Right lobe of liver (tissue), 6 donors: ENCODE measurements around the gene CNOT6L. TPM values are rescaled to one million over a fixed set of nuclear protein-coding genes. Genes with fewer than 3 reads are reported as not detected.

ENCODE experiments used
- ATAC-seq, 4 donors: fragments of 200-7000 bp; cut with Tn5 transposase; one replicate each; pipeline ENCODE4 v1.9.1; 2020; ENCODE audit warnings: mild to moderate bottlenecking in 4 of 4, moderate library complexity in 4 of 4
- DNase-seq, 3 donors: peaks; one replicate each; pipeline ENCODE4 v3.0.0-alpha.2; 2020
- H3K27ac ChIP-seq, 3 donors: fragments of 200-600 bp; one replicate each; pipeline ENCODE4 v1.8.0; 2022
- H3K27me3 ChIP-seq, 2 donors: fragments of 200-600 bp; one replicate each; pipeline ENCODE4 v1.8.0; 2022
- H3K36me3 ChIP-seq, 4 donors: fragments of 200-600 bp; sonication (generic) in 1 of 4; one replicate each; pipeline versions ENCODE4 v1.5.1 to v1.8.0; 2017 to 2022; ENCODE audit warnings: control low read depth in 1 of 4
- H3K4me1 ChIP-seq, 4 donors: fragments of 200-600 bp; sonication (generic) in 1 of 4; one replicate each; pipeline versions ENCODE4 v1.5.1 to v1.8.0; 2017 to 2022; ENCODE audit warnings: control low read depth in 1 of 4
- H3K4me3 ChIP-seq, 3 donors: fragments of 200-600 bp; one replicate each; pipeline ENCODE4 v1.8.0; 2022
- H3K9me3 ChIP-seq, 4 donors: fragments of 200-600 bp; sonication (generic) in 1 of 4; one replicate each; pipeline versions ENCODE4 v1.5.1 to v1.8.0; 2017 to 2022; ENCODE audit warnings: control low read depth in 1 of 4
- POLR2A ChIP-seq: fragments of 450-650 bp; IDR thresholded peaks from one replicate; pipeline ENCODE4 v1.6.1; 2017; ENCODE audit warnings: antibody characterized with exemption, mild to moderate bottlenecking
- WGBS: methylation state at CpG from one replicate; pipeline ENCODE4 v1.1.6; 2018; ENCODE audit warnings: low coverage, low lambda C conversion rate; ENCODE audit not compliant: insufficient coverage; ENCODE audit errors: missing lambda C conversion rate; 5-methylcytosine and 5-hydroxymethylcytosine counted together
- intact Hi-C, 2 donors: fragments of 100-400 bp; cut with DNase I; formaldehyde crosslinking; loops; one replicate each; pipeline versions ENCODE4 v1.11.2 to v1.14.1; 2022
- total RNA-seq, 6 experiments: library from RNA; depleted of rRNA in 2 of 6; stranded (reverse); fragments of >200 nt in 2 of 6; fragmentation: NEBNext Ultra II Directional in 3 of 6; extraction: Animal tissue kit (Norgen Biotek cat#: 25700) in 3 of 6; gene quantifications; one replicate each; pipeline versions ENCODE4 v1.1.0 to v1.2.4, GENCODE V29; 2016 to 2023
- TF ChIP-seq, protein P1 (sequence below), 4 donors: fragments of 200-600 bp in 3 of 4; fragments of 450-650 bp in 1 of 4; IDR thresholded peaks; one replicate each; pipeline versions ENCODE4 v1.5.1 to v1.8.0; 2016 to 2022; ENCODE audit warnings: antibody characterized with exemption in 4 of 4, mild to moderate bottlenecking in 2 of 4
- donor health status: DM: no; HTN: yes; CAD: no.
- donor health status: DM: no; HTN: no; CAD: no.
- donor health status: DM: no; HTN: no; CAD: no.
- donor health status: DM: no; HTN: yes; CAD: no.
- donor health status: DM: no; HTN: yes; CAD: no.

Gene CNOT6L
- total RNA-seq, 6 experiments from 2014 or later = 9.1 to 38.1 (median 25.0) TPM

DNA sequence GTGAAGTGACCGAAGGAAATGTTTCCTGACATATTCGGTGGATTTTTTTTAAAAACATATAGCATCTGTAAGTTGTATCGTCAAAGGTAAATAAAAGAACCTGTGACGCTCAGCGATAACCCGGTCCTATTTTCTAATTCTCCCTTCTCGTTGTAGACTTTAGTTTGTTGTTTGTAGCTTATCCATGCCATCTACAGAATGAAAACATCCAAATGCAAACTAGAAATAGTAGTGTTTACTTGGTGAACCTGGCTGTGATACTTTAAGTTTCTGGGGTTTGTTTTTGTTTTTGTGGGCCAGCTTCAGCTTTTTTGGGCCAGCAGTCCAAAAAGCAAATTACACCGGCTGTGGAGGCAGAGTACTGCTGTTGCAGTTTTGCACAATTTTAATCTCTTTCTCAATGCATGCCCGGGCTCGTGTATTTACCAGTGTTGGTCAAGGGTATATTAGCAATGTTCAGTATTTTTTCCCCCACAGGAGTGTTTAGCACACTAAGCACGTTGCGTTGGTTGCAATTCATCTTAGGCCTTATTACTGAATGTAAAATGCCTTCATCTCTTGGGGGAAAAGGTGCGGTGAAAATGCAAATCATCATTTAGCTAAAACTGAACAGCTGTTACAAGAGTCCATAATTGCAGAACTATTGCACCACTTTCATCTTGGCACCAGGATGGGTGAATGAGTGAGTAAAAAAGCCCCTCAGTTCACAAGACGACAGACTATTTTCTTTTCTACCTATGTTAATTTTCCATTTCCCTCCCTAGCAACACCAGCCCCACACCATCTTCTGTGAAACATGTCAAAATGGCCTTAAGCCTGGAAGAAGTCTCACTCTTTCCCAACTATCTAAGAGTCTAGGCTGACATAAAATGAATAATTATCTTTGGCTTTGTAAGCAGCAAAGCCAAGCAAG, 1.7 kb upstream of the CNOT6L start:
- Histone ChIP-seq H3K27ac (peak overlapping the region; percentile 99), H3K36me3 (no peaks in the 10 kb centered on the region), H3K4me1 (peaks cover 0 to 29% (median 8%) of the 10 kb centered on the region in 4 donors), H3K9me3 (no peaks in the 10 kb centered on the region), H3K4me3 (peak overlapping the region; percentile 74 to 84 (median 83)), H3K27me3 (no peaks in the 10 kb centered on the region)
- ATAC-seq = peak in 2 of 4 donors; percentile 5 to 6
- DNase-seq = peak in 1 of 3 donors; percentile 62
- WGBS = under 1% methylated on average over 14 of the region's 14 CpGs
- TF ChIP-seq, protein P1, sequence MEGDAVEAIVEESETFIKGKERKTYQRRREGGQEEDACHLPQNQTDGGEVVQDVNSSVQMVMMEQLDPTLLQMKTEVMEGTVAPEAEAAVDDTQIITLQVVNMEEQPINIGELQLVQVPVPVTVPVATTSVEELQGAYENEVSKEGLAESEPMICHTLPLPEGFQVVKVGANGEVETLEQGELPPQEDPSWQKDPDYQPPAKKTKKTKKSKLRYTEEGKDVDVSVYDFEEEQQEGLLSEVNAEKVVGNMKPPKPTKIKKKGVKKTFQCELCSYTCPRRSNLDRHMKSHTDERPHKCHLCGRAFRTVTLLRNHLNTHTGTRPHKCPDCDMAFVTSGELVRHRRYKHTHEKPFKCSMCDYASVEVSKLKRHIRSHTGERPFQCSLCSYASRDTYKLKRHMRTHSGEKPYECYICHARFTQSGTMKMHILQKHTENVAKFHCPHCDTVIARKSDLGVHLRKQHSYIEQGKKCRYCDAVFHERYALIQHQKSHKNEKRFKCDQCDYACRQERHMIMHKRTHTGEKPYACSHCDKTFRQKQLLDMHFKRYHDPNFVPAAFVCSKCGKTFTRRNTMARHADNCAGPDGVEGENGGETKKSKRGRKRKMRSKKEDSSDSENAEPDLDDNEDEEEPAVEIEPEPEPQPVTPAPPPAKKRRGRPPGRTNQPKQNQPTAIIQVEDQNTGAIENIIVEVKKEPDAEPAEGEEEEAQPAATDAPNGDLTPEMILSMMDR (IDR thresholded peaks at IDR 0.05) = no peak
- TF ChIP-seq POLR2A = no peak
- intact Hi-C loops = no loop called here

DNA sequence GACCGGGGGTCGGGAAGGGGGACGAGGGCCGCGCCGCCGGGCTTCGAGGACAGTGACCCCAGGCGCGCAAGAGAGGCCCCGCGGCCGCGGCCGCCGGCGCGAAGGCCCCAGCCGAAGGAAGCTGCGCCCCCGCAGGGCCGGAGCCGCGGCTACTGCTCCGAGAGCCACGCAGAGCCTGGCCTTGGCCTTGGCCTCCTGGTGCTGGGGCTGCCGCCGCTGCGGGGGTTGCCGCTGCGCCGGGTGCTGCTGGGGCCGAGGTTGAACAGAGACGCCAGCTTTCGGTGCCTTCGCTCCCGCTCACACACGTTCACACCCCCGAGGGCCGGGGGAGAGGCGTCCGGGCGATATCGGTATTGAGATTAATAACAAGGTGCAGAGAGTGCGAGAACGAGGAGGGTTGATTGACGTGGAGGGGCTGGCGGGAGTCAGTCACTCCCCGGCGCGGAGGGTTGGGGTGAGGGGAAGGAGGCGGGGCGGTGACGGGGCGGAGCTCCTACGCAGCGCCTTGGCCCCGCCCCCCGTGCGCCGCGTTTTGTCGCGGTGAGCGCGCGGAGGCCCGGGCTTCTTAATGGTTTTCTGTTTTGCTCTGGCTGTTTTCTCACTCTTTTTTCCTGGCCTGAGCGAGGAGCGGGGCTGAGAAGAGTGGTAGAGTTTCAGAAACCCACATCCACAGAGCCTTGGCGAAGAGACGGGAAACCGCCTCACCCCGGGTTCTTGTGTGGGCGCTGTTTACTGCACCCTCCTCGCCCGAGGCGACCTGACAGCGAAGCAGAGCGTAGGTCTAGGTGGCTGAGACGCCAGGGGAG, 878 bp upstream of the CNOT6L start:
- WGBS = under 1% methylated on average over 25 of the region's 81 CpGs
- ATAC-seq (peak; percentile 85 to 93 (median 87)), DNase-seq (peak; percentile 96 to 97 (median 96))
- H3K27me3 ChIP-seq = no peaks in the 10 kb centered on the region
- no peaks in the 10 kb centered on the region for H3K9me3 ChIP-seq
- intact Hi-C loops = no loop called here
- no peaks in the 10 kb centered on the region for H3K36me3 ChIP-seq
- H3K27ac ChIP-seq = peak overlapping the region; percentile 99
- peaks cover 0 to 37% (median 8%) of the 10 kb centered on the region in 4 donors for H3K4me1 ChIP-seq
- peak; percentile 90 for TF ChIP-seq POLR2A
- TF ChIP-seq, protein P1 (IDR thresholded peaks at IDR 0.05) = peak in 1 of 4 donors; percentile 11
- H3K4me3 ChIP-seq = peak overlapping the region; percentile 74 to 84 (median 83)

DNA sequence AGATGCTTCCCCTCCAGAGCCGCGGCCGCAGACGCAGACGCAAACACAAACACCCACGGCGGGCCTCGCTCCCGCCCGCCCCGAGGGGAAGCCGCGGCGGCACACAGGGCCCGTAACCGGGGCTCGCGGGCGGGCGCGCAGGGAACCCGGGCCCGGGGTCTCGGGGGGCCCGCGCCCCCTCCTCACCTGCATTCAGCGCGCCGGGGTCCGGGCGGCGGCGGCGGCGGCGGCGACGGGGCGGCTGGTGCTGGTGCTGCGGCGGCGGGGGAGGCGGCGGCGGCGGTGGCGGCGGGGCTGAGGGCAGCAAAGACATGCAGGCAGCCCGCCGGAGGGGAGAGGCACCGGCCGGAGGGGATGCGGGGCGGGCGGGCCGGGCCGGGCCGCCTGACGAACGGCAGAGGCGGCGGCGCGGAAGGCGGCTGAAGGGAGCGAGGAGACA, 255 bp upstream of the CNOT6L start:
- peak overlapping the region; percentile 74 to 84 (median 83) for H3K4me3 ChIP-seq
- no peaks in the 10 kb centered on the region for H3K9me3 ChIP-seq
- WGBS = no CpG with 5 or more reads among the region's 66 CpGs
- peak in 1 of 3 donors; percentile 77 for DNase-seq
- H3K36me3 ChIP-seq = no peaks in the 10 kb centered on the region
- peak in 3 of 4 donors; percentile 2 to 31 (median 5) for ATAC-seq
- no peaks in the 10 kb centered on the region for H3K27me3 ChIP-seq
- peak overlapping the region; percentile 99 for H3K27ac ChIP-seq
- intact Hi-C loops = no loop called here
- peaks cover 0 to 44% (median 10%) of the 10 kb centered on the region in 4 donors for H3K4me1 ChIP-seq
- TF ChIP-seq, protein P1 (IDR thresholded peaks at IDR 0.05) = no peak
- no peak for TF ChIP-seq POLR2A

DNA sequence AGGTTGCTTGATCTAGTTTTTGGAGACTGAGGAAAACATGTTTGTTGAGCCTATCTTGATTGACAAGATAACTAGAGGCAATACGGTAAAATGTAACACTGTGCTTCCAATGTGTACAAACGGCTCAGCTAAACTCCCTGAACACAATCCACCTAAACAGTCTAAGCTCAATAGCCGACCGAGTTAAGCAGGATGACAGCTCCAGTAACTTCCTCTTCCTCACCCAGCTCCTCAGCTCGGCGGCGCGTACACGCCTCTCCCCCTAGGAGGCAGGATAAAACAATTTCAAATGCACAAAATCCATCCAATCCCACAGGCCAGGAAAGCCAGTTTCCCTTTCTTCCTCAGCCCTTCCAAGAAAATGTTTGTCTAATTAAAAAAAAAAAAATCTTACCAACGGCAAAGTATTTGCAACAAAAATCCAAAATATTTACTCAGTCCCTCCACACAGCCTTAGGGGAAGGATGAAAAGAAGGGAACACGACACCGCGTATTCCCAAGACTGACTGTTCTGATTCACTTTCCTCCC, 1.0 kb downstream of the CNOT6L start:
- Histone ChIP-seq H3K9me3 (no peaks in the 10 kb centered on the region), H3K36me3 (no peaks in the 10 kb centered on the region), H3K4me3 (peak overlapping the region; percentile 74 to 84 (median 83)), H3K27me3 (no peaks in the 10 kb centered on the region), H3K27ac (peak overlapping the region; percentile 99), H3K4me1 (peaks cover 0 to 49% (median 13%) of the 10 kb centered on the region in 4 donors)
- TF ChIP-seq, protein P1 (IDR thresholded peaks at IDR 0.05) = peak; percentile 33 to 49 (median 38)
- no peak for TF ChIP-seq POLR2A
- peak; percentile 40 to 58 (median 54) for ATAC-seq
- intact Hi-C loops = no loop called here
- DNase-seq = peak; percentile 72 to 79 (median 78)
- 0% methylated on average over 13 of the region's 13 CpGs for WGBS
